Choroid plexus epithelial cell (primary cell): ENCODE results near the gene SHCBP1L.

ENCODE experiments used
- DNase-seq: peaks from one replicate; pipeline ENCODE4 v3.0.0-alpha.2; 2010; ENCODE audit warnings: low read depth
- H3K4me3 ChIP-seq: 2 replicates; pipeline ENCODE4 v1.5.1; 2011; ENCODE audit warnings: low read depth, mild to moderate bottlenecking, control low read depth, low read length, moderate library complexity
- TF ChIP-seq, protein P1 (sequence below): conservative IDR thresholded peaks from 2 replicates; pipeline ENCODE4 v1.5.1; 2011; ENCODE audit warnings: low read depth, mild to moderate bottlenecking, control low read depth, inconsistent platforms, low read length, moderate library complexity

SHCBP1L gene

DNA sequence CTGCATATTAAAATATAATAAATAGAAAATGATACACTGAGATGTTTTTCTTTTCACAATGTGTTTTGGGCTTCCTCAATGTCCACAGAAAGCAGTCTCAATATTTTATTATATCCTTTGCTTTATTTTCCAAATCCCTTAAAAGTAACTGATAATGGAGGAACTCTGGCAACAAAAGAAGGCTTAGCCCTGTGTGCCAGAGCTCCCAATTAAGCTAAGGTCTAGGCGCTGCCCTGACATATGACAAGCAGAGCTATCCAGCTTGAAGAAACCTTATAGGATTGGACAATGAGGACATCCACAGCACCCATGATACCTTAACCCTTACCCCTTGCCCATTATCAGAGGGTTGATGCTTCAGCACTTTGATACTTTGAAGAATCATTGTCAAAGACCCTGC lies 12.9 kb upstream of the SHCBP1L start:
- H3K4me3 ChIP-seq, result no peak overlapping the region
- DNase-seq, result no peak
- TF ChIP-seq, protein P1, sequence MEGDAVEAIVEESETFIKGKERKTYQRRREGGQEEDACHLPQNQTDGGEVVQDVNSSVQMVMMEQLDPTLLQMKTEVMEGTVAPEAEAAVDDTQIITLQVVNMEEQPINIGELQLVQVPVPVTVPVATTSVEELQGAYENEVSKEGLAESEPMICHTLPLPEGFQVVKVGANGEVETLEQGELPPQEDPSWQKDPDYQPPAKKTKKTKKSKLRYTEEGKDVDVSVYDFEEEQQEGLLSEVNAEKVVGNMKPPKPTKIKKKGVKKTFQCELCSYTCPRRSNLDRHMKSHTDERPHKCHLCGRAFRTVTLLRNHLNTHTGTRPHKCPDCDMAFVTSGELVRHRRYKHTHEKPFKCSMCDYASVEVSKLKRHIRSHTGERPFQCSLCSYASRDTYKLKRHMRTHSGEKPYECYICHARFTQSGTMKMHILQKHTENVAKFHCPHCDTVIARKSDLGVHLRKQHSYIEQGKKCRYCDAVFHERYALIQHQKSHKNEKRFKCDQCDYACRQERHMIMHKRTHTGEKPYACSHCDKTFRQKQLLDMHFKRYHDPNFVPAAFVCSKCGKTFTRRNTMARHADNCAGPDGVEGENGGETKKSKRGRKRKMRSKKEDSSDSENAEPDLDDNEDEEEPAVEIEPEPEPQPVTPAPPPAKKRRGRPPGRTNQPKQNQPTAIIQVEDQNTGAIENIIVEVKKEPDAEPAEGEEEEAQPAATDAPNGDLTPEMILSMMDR, result no peak

DNA sequence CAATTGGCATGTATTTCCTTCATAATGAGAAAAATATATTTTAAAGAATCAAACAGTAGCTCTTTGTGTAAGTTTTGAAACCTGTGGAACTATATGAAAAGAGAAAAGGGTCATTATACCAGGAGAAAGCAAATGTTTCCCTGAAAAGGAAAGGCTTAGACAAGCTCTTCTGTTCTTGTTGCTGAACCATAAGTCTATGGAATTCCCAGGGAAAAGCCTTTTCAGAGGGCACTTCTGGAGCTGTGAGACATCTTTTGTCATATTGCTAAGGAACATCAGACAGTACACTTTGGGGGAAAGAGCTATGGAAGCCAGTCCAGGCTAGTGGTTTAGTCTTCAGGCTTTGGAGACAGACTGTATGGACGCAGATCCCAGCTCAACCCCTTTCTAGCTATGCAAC lies 12.1 kb upstream of the SHCBP1L start:
- no peak overlapping the region for H3K4me3 ChIP-seq
- TF ChIP-seq, protein P1, result no peak
- DNase-seq, result no peak

DNA sequence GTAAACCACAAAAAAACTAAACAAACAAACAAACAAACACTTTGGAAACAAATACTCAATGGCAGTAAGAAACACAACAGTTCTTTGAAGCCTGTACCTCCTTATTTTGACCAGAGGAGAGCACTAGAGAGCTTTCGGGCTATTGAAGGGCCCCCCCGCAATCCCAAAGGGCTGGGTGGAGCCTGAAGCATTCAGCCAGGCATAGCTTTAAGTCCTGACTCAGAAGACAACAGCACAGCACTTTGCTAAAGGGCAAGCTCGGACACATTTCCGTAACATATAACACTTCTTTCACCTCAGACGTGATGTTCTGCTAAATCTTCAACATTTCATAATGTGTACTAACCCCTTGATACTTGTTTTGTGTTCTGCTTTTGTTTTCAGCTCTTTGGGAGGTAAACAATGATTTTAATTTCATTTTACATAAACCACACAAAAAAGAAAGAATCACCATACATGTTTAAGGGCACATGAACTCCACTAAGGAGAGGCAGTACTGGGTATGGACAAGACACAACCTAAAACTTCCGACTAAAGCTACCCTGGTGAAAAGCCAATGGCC lies 9.7 kb upstream of the SHCBP1L start:
- DNase-seq, result peak; percentile 96
- H3K4me3 ChIP-seq, result peak overlapping the region; percentile 27
- TF ChIP-seq, protein P1, result peak; percentile 93

DNA sequence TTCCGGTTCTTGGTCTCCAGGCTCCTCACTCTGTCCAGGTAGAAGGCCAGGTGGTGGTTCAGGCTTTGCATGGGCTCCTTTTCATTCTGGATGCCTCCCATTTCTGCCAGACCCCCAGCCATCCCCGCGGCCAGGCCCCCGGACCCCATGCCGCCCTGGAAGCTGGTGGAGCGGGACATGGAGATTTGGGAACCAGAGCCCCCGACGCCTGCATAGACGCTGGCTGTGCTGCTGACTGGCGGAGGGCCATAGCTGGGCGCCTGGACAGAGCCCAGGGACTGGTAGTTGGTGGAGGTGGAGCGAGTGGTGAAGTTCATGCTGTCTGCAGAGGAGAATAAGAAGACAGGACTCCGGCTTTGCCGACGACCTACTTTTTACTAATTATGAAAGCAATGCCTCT lies 7.1 kb upstream of the SHCBP1L start:
- no peak for DNase-seq

DNA sequence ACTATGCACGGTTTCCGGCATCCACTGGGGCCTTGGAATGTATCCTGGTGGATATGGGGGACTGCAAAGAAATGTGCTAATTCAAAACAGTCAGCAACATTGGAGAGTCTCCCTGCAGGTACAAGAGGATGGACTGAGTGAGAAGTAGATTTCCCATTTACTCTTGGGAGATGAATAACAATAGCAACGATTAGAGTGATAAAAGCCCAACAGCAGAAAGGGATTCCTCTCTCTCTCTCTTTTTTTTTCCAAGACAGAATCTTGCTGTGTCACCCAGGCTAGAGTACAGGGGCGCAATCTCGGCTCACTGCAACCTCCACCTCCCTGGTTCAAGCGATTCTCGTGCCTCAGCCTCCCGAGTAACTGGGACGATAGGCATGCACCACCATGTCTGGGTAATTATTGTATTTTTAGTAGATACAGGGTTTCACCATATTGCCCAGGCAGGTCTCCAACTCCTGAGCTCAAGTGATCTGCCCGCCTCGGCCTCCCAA lies 5.0 kb upstream of the SHCBP1L start:
- DNase-seq, result no peak
- TF ChIP-seq, protein P1, result no peak
- no peak overlapping the region for H3K4me3 ChIP-seq

More for the DNA sequence above, 7.1 kb upstream of the SHCBP1L start:
- H3K4me3 ChIP-seq, result no peak overlapping the region
- TF ChIP-seq, protein P1, result no peak

DNA sequence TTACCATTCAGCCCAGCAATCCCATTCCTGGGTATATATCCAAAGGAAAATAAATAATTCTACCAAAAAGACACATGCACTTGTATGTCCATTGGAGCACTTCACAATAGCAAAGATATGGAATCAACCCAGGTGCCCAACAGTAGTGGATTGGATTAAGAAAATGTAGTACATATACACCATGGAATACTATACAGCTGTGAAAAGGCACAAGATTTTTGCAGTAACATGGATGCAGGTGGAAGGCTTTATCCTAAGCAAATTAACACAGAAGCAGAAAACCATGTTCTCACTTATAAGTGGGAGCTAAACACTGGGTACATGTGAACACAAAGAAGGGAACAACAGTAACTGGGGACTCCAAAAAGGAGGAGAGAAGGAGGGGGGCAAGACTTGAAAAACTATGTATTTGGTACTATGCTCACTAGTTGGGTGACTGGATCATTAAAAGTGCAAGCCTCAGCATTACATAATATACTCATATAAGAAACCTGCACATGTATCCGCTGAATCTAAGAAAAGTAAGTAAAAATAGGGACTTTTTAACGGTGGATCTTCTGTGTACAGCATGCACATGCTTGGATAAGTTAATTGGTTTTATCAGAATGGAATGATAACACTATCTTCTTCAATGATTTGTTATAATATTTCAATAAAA lies 3.9 kb upstream of the SHCBP1L start:
- TF ChIP-seq, protein P1, result no peak
- DNase-seq, result no peak
- H3K4me3 ChIP-seq, result no peak overlapping the region
